Measurements from ENCODE around the gene PRELID1.
"Not testable (repeated sequence)": the region's sequence is repeated elsewhere in the genome, so short reads cannot be mapped to it uniquely, and the experiment has no call there.

The PRELID1 gene

GRCh38 chr5:177334781-177335700 is 31.4 kb downstream of the PRELID1 start:
- no peak for DNase-seq (ENCODE audit: low read depth in 2 of 2)

- DNase-seq (ENCODE audit: low read depth in 2 of 2) = no peak
Measured at GRCh38 chr5:177335701-177336065, 32.1 kb downstream of the PRELID1 start.

- DNase-seq (ENCODE audit: low read depth in 2 of 2) = no peak
Measured at GRCh38 chr5:177336112-177336511, 32.5 kb downstream of the PRELID1 start.

GRCh38 chr5:177336603-177337494 is 33.2 kb downstream of the PRELID1 start:
- DNase-seq (ENCODE audit: low read depth in 2 of 2) = no peak

GRCh38 chr5:177338251-177339106 is 34.9 kb downstream of the PRELID1 start:
- no peak for DNase-seq (ENCODE audit: low read depth in 2 of 2)

GRCh38 chr5:177339107-177339638 is 35.6 kb downstream of the PRELID1 start:
- DNase-seq (ENCODE audit: low read depth in 2 of 2) = no peak

GRCh38 chr5:177343000-177343399 is 39.4 kb downstream of the PRELID1 start:
- not testable (repeated sequence) for DNase-seq (ENCODE audit: low read depth in 2 of 2)

- DNase-seq (ENCODE audit: low read depth in 2 of 2) = no peak
Measured at GRCh38 chr5:177343777-177344176, 40.2 kb downstream of the PRELID1 start.

- no peak for DNase-seq (ENCODE audit: low read depth in 2 of 2)
Measured at GRCh38 chr5:177344891-177345290, 41.3 kb downstream of the PRELID1 start.

- DNase-seq (ENCODE audit: low read depth in 2 of 2) = no peak
Measured at GRCh38 chr5:177346820-177347219, 43.2 kb downstream of the PRELID1 start.

GRCh38 chr5:177347699-177348098 is 44.1 kb downstream of the PRELID1 start:
- DNase-seq (ENCODE audit: low read depth in 2 of 2) = no peak

- no peak for DNase-seq (ENCODE audit: low read depth in 2 of 2)
Measured at GRCh38 chr5:177349362-177349647, 45.7 kb downstream of the PRELID1 start.

- DNase-seq (ENCODE audit: low read depth in 2 of 2) = no peak
Measured at GRCh38 chr5:177349762-177350161, 46.2 kb downstream of the PRELID1 start.

GRCh38 chr5:177350776-177351391 is 47.3 kb downstream of the PRELID1 start:
- DNase-seq (ENCODE audit: low read depth in 2 of 2) = no peak

- peak; percentile 86 for DNase-seq (ENCODE audit: low read depth in 2 of 2)
Measured at GRCh38 chr5:177351392-177352329, 48.1 kb downstream of the PRELID1 start, which contains the start of gene LMAN2. LMAN2 (minus strand) TSS chr5:177351668; CDS start chr5:177351647, 21 bp downstream.

- DNase-seq (ENCODE audit: low read depth in 2 of 2) = no peak
Measured at GRCh38 chr5:177353093-177353492, 49.5 kb downstream of the PRELID1 start.

- DNase-seq (ENCODE audit: low read depth in 2 of 2) = no peak
Measured at GRCh38 chr5:177354256-177354655, 50.7 kb downstream of the PRELID1 start.

GRCh38 chr5:177354711-177355110 is 51.1 kb downstream of the PRELID1 start:
- no peak for DNase-seq (ENCODE audit: low read depth in 2 of 2)

- no peak for DNase-seq (ENCODE audit: low read depth in 2 of 2)
Measured at GRCh38 chr5:177355162-177355867, 51.7 kb downstream of the PRELID1 start.

Measured in stimulated activated CD8-positive, alpha-beta memory T cell treated with anti-CD3 and anti-CD28 coated beads, Interleukin-7, amount 100 ng/mL, for 4 hours (primary cell).